Middle frontal gyrus (tissue), 1 donor: ENCODE data around the gene CDH4.

Experiments used
- DNase-seq: peaks from one replicate; pipeline ENCODE4 v3.0.0-alpha.2; 2015; ENCODE audit warnings: low spot score; ENCODE audit errors: extremely low spot score

Gene CDH4

DNA sequence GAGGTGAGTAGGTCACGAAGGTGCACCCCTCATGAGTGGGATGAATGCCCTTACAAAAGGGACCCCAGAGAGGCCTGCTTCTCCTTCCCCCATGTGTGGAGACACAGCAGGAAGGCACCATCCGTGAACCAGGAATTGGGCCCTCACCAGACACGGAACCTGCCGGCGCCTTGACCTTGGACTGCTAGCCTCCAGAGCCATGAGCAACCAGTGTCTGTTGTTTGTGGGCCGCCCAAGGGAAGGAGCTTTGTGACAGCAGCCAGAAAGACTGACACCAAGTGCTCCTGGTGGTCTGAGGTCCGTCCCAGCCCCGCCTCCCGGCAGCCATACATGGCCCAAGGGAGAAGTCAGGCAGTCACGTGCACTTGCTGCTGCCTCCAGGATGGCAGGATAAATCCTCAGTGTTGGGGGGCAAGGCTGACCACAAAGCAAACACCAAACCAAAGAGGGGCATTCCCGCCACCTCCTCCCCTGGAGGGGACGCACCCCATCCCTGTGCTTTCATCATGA lies 29.3 kb downstream of the CDH4 start:
- DNase-seq: no peak

- DNase-seq: no peak
Observed at GRCh38 chr20:61284752-61285151, 32.7 kb downstream of the CDH4 start.

- DNase-seq: no peak
Observed at GRCh38 chr20:61285152-61285645, 33.1 kb downstream of the CDH4 start.

- no peak for DNase-seq
Observed at GRCh38 chr20:61285691-61286090, 33.6 kb downstream of the CDH4 start.

DNA sequence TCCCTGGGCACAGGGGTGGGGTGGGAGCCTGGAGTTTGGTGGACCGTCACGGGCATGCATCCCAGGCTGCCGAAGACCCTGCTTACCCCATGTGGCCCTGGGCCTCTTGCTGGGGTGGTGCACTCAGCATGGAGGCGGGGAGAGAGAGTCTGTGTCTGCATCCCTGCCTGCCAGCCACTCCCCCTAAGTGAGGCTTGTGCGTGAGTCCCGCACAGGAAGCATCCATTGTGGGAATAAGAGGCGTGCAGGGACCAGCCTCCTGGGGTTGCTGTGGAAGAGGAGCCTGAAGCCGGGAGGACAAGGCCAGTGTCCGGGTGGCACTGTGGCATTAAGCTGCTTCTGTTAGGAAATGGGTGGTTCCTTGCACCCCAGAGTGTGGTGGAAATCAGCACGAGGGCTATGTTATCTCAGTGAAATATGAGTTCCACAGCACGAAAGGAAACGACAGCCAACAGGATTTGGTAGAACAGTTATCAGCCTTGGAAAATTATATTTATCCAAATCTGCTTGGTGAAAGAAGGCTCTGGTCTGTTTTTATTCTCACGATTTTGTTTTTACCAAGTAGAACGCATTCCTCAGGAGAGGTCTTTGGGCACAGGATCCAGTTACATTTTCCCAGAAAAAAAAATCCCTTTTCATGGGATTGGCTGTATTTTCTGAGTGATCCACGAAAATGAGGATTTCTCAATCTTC lies 35.7 kb downstream of the CDH4 start:
- DNase-seq: no peak

GRCh38 chr20:61288331-61288784 lies 36.3 kb downstream of the CDH4 start:
- DNase-seq: peak; percentile 28

DNA sequence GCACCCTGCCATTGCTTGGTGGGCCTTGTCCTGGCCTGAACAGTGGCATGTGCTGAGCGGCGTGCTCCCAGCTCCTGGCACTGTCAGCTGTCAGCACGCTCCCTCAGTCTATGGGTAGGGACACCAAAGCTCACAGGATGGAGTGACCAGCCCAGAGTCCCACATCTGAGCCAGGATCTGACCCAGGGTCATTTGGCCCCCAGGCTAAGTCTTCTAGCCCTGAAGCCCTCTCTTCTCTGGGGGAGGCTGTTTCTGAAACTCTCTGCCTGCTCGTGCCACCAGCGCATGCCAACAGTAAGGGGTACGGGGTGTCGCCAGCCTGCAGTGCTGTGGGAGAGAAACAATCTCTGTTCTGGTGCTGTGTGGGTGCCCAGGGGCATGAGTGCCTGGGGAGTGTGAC lies 37.1 kb downstream of the CDH4 start:
- no peak for DNase-seq

DNA sequence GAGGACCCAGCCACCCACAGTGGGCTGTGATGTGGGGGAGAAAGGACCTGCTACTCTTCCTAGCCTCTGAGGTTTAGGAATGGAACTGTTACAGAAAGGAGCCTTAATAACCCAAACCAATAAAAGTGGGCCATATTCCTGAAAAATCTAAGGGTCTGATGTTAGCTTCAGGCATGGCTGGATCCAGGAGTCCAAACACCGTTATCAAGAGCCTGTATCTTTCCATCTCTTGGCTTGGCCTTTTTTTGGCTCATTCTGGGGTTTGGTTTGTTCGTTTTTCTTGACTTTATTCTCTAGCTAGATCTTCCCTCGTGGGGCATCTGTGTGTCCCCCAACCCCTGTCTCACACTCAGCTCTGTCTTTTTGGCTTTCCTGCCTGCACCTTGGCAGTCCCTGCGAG lies 38.7 kb downstream of the CDH4 start:
- no peak for DNase-seq

DNA sequence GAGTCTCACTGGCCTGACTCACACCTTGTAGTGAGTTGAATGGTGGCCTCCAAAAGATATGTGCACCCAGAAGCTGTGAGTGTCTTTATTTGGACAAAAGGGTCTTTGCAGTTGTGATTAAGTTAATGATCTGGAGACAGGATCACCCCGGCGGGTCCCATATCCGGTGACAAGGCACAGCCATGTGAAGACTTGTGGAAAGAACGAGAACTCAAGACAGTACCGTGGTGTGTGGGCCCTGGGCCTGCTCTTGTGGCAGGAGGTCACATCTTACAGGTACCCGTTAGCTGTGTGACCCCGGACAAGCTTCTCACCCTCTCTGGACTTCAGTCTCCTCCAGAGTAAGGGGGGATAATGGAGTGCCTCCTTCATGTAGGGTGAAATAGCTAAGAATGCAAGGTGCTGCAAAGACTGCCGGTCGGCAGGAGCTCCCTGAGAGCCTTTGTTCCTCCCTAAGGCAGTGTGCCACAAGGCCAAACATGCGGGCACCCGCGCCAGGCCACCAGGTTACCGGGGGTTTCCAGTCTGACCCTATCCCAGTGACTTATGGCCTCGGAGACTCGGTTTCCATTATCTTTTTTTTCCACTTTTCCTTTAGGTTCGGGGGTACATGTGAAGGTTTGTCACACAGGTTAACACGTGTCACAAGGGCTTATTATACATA lies 39.2 kb downstream of the CDH4 start:
- DNase-seq: no peak

DNA sequence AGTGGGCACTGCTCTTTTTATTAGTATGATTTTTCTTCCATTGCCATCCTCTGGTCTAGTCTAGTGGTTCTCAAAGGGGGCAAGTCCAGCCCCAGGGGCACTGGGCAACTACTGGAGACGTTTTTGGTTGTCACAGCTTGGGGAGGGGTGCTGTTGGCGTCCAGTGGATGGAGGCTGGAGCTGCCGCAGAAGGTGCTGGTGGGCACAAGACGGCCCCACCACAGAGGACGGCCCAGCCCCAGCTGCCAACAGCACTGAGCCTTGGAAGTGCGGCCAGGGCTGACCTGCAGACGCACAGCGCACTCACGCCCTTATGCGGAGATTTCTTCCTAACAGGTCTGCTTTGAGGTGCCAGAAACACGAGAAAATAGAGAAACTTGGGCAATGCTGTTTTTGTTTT lies 40.3 kb downstream of the CDH4 start:
- DNase-seq: no peak

DNA sequence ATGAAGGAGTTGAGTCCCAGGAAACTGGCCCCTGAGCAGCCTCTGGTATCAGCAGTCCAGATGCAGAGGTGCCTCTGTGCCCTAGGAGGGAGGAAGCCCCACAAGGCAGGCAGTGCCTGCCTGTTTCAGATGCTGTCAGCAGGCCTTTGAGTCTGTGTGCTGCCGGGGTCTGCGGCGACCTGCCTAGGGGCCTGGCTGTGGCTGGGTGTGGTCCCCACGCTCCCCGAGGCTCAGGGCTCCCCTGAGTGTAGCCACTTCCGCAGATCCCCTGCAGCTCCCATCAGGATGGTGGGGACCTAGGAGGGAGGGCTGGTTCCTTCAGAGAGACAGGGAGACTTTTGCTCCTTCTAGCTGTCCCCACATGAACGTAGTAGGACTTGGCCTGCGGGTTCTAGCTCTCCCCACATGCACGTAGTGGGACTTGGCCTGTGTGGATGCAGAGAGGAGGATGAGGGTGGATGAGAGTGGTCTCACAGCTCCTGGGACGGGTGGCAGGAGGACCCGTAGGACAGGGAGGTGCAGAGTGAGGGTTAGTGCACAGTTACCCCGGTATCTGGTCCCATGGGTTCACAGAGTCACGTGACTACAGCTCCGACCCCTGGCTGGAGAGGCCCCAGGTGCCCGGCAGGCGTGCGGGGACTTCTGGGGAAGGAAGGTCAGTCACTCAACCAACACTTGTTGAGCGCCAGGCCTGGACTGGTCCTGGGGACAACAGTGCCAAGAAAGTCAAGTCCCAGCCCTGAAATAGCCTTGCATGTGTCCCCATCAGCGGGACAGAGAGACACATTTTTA lies 41.0 kb downstream of the CDH4 start:
- DNase-seq: no peak

- DNase-seq: no peak
Observed at GRCh38 chr20:61293951-61294350, 41.9 kb downstream of the CDH4 start.

DNA sequence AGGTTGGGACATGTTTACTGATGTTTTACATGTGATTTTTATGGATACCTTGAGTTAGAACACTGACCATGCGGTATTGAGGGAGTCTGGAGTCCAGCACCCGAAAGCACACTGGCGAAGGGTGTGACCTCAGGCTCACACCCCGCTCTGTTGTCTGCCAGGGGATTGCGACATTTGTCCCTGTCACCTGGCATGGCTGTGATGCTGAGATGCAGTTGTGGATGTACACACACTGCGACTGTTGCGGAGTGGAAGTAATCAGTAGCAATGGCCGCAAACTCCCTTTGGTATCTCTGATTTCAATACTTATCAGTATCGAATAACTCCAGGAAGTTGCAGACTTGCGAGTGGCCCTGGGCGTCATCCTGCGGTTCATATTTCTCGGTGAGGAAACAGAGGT lies 43.2 kb downstream of the CDH4 start:
- no peak for DNase-seq

DNA sequence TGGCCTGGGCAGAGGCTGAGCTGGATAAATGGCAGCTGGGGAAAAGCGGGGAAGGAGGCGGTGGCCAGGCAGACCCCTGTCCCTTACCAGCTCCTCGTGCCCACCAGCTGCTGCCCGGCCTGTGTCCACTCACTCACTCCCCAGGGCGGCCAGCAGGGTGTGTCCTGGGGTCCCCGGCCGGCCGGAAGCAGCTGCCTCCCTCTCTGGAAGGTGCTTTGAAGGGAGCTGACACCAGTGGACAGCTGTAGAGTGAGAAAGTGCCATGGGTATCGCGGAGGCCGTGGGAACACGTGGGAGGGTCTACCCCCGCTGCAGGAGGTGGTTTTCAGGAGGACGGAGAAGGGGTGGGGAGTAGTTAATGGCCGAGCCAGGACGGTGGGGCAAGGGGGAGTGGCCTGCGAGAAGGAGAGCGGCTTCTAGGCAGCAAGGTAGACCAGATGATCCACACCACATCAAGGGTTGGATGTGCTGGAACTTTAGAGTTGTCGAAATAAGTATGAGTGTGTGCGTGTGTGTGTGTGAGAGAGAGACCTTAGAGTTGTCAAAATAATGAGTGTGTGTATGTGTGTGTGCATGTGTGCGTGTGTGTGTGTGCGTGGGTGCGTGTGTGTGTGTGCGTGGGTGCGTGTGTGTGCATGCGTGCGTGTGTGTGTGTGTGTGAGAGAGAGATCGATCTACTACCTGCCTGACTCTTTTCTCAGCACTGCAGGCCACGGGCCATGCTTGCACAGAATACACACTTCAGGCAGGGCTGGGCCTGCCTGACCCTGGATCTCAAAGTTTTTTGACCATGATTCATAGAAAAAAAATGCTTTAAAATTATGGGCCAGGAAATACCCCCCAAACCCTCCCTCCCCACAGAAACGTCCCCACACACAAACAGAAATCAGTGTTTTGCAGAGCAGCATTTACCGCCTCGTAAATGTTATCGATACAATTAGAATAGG lies 43.9 kb downstream of the CDH4 start:
- no peak for DNase-seq

DNA sequence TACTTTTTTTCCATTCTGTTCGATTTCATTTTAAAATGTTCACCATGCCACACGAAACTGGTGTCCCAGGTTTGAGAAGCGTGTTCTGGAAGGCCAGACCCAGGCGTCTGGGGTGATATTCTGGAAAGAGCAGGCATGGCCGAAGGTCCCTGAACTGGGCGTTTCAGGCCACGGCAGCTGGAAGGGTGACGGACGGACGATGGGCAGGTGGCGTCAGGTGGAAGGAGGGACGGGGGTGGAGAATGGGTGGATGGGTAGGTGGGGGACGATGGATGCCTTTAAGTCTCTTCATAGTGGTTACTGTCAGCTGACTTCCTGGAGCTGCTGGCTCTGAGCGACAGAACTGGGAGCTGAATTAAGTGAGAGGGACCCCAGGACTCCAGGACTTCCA lies 44.6 kb downstream of the CDH4 start:
- DNase-seq: no peak

- no peak for DNase-seq
Observed at GRCh38 chr20:61297491-61297890, 45.4 kb downstream of the CDH4 start.

DNA sequence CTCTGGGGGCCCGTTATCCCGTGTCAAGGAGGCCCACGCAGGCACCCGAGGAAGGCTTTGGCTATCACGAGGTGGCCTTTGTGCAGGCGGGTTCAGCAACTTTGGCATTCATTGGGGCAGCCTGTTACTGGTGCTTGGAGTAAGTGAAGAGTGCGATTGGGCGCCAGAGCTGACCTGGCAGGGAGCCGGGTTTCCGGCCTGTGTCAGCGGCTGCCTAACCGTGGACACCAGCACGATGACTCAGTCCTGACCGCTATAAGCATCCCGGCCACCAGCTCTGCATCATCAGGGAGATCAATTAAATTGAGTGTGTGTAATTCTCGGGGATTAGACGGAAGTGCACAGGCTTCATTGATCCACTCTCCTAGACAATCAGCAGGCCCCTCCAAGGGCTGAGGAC lies 45.9 kb downstream of the CDH4 start:
- DNase-seq: no peak

GRCh38 chr20:61298661-61299060 lies 46.6 kb downstream of the CDH4 start:
- DNase-seq: no peak

- no peak for DNase-seq
Observed at GRCh38 chr20:61299104-61299503, 47.0 kb downstream of the CDH4 start.

DNA sequence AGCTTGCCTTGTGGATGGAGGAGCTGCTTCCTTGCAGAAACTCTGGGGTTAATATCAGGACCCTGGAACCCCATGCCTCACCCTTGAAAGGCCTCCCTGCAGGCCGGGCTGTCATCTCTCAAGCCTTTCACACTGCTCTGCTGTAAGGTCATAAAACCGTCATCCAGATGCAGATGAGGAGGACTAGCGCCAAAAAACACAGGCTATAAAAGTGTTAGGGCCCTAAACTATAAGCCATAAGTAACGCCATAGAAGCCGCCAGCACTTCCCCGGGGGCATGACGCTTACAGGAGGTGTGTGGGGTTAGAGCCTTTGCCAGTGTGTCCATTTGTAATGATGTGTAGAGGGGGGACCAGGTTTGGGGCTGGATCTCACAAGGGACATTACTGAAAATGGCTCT lies 47.6 kb downstream of the CDH4 start:
- no peak for DNase-seq

DNA sequence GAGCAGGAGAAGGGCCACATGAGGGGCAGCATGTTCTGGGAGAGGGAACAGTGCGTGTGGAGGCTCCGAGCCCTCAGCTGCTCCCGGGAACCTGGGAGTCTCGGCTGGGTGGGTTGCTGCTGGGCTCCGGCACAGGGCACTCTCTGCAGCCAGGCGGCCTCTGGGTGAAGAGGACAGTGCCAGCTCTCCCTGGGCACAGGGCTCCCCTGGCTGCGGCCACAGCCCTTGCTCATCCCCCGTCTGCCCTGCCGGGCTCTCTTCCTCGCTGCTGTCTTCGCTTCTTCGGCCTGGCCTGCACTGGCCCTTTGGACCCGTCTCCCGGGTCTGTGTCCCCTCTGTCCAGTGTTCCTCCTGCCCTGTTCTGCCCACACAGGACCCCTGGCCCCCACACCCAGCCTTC lies 48.2 kb downstream of the CDH4 start:
- DNase-seq: no peak
